Tibial nerve (tissue), 4 donors: ENCODE results near the gene IGF1R. TPM values are rescaled to one million over a fixed set of nuclear protein-coding genes. Genes with fewer than 3 reads are reported as not detected.

Source experiments
- DNase-seq, 2 donors: peaks; one replicate each; pipeline ENCODE4 v3.0.0-alpha.2; 2019; ENCODE audit warnings: low spot score in 2 of 2
- H3K27ac ChIP-seq, 4 donors: fragments of 200-600 bp; sonication (generic) in 3 of 4; one replicate each; pipeline ENCODE4 v1.5.1; 2017 to 2019; ENCODE audit warnings: mild to moderate bottlenecking in 1 of 4
- H3K27me3 ChIP-seq, 2 donors: fragments of 200-600 bp; sonication (generic) in 1 of 2; one replicate each; pipeline versions ENCODE4 v1.5.1 to v1.6.0; 2017 to 2019
- H3K36me3 ChIP-seq, 3 donors: fragments of 200-600 bp; sonication (generic); one replicate each; pipeline ENCODE4 v1.5.1; 2018 to 2019
- H3K4me1 ChIP-seq, 4 donors: fragments of 200-600 bp; sonication (generic) in 3 of 4; one replicate each; pipeline ENCODE4 v1.5.1; 2017 to 2019
- H3K4me3 ChIP-seq, 4 donors: fragments of 200-600 bp; sonication (generic) in 3 of 4; one replicate each; pipeline ENCODE4 v1.5.1; 2017 to 2019; ENCODE audit warnings: mild to moderate bottlenecking in 1 of 4, moderate library complexity in 1 of 4
- H3K9me3 ChIP-seq, 4 donors: fragments of 200-600 bp; sonication (generic) in 3 of 4; one replicate each; pipeline ENCODE4 v1.5.1; 2017 to 2019
- EP300 ChIP-seq, 2 donors: sonication (generic); formaldehyde crosslinking; IDR thresholded peaks; one replicate each; pipeline ENCODE4 v1.6.1; 2017; ENCODE audit warnings: antibody characterized with exemption in 2 of 2, mild to moderate bottlenecking in 1 of 2
- POLR2A ChIP-seq, 2 donors: fragments of 450-650 bp; IDR thresholded peaks; one replicate each; pipeline ENCODE4 v1.6.1; 2017; ENCODE audit warnings: antibody characterized with exemption in 2 of 2, mild to moderate bottlenecking in 2 of 2, moderate library complexity in 2 of 2
- WGBS, 2 donors: methylation state at CpG; one replicate each; pipeline ENCODE4 v1.1.5; 2018; 5-methylcytosine and 5-hydroxymethylcytosine counted together
- total RNA-seq, 4 donors: library from RNA; depleted of rRNA; stranded (reverse); fragments of >200 nt; gene quantifications; one replicate each; pipeline ENCODE4 v1.1.0, GENCODE V29; 2016
- TF ChIP-seq, protein P1 (sequence below), 5 experiments: fragments of 200-600 bp in 3 of 5; fragments of 450-650 bp in 2 of 5; sonication (generic) in 3 of 5; IDR thresholded peaks; one replicate each; pipeline ENCODE4 v1.5.1; 2016 to 2019; ENCODE audit warnings: antibody characterized with exemption in 5 of 5, mild to moderate bottlenecking in 3 of 5, moderate library complexity in 2 of 5

The IGF1R gene
- total RNA-seq, 4 donors from 2014 or later, result 82.5 to 164 (median 111) TPM

GRCh38 chr15:98927996-98928395 lies 279.7 kb downstream of the IGF1R start:
- H3K27me3 ChIP-seq, result no peaks in the 10 kb centered on the region
- DNase-seq, result no peak
- WGBS, 2 donors, result 89 to 91% methylated on average over 2 of the region's 2 CpGs
- H3K27ac ChIP-seq, result no peak overlapping the region
- no peak overlapping the region for H3K4me3 ChIP-seq
- peaks cover 0 to 61% (median 0%) of the 10 kb centered on the region in 3 donors for H3K36me3 ChIP-seq
- H3K4me1 ChIP-seq, result peaks cover 0 to 40% (median 9%) of the 10 kb centered on the region in 4 donors
- H3K9me3 ChIP-seq, result no peaks in the 10 kb centered on the region
- TF ChIP-seq, protein P1, sequence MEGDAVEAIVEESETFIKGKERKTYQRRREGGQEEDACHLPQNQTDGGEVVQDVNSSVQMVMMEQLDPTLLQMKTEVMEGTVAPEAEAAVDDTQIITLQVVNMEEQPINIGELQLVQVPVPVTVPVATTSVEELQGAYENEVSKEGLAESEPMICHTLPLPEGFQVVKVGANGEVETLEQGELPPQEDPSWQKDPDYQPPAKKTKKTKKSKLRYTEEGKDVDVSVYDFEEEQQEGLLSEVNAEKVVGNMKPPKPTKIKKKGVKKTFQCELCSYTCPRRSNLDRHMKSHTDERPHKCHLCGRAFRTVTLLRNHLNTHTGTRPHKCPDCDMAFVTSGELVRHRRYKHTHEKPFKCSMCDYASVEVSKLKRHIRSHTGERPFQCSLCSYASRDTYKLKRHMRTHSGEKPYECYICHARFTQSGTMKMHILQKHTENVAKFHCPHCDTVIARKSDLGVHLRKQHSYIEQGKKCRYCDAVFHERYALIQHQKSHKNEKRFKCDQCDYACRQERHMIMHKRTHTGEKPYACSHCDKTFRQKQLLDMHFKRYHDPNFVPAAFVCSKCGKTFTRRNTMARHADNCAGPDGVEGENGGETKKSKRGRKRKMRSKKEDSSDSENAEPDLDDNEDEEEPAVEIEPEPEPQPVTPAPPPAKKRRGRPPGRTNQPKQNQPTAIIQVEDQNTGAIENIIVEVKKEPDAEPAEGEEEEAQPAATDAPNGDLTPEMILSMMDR (IDR thresholded peaks at IDR 0.05), result no peak
- TF ChIP-seq POLR2A (IDR thresholded peaks at IDR 0.05), result no peak
- no peak for TF ChIP-seq EP300 (IDR thresholded peaks at IDR 0.05)

DNA sequence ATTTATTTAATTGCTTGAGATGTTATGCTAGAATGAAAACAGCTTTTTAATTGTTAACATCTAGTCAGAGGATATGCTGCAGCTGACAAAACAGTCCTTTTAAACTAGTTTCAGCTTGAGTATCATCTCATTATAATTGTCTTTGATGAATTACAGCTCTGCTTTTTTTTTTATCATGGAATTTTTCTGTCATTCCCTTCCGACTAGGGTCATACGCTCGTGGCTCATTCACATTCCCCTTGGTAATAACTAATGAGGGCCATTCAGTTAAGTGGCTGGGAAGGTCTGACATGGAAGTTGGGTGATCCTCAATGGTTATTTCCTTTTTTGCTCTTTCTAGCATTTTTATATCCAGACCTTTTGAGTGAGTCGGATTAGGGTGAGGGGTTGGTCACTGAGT lies 282.2 kb downstream of the IGF1R start:
- WGBS, 2 donors, result 58 to 72% methylated on average over 4 of the region's 4 CpGs
- TF ChIP-seq POLR2A (IDR thresholded peaks at IDR 0.05), result no peak
- TF ChIP-seq, protein P1 (IDR thresholded peaks at IDR 0.05), result no peak
- no peak for TF ChIP-seq EP300 (IDR thresholded peaks at IDR 0.05)
- no peak overlapping the region for H3K4me3 ChIP-seq
- H3K36me3 ChIP-seq, result peaks cover 0 to 76% (median 0%) of the 10 kb centered on the region in 3 donors
- DNase-seq, result no peak
- peaks cover 0 to 16% (median 0%) of the 10 kb centered on the region in 4 donors for H3K4me1 ChIP-seq
- H3K27ac ChIP-seq, result no peak overlapping the region
- no peaks in the 10 kb centered on the region for H3K27me3 ChIP-seq
- H3K9me3 ChIP-seq, result no peaks in the 10 kb centered on the region

DNA sequence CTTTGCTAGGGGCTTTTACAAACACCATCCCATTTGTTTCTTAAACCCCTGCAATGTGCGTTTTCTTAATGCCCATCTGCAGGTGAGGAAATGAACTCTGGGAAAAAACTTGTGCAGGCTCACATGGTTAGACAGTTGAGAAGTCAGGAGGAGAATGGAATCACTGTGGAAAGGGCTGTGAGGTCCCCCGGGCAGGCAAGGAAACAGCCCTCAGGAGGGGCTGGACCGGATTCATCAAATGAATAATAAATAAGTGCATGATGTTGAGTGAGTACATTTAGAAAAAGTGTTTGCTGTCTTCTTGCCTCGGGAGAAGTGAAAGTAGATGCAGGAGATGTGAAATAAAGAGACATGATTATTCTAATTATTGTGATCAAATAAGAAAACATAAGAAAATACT lies 282.7 kb downstream of the IGF1R start:
- DNase-seq, result no peak
- no peaks in the 10 kb centered on the region for H3K27me3 ChIP-seq
- H3K36me3 ChIP-seq, result peaks cover 0 to 76% (median 0%) of the 10 kb centered on the region in 3 donors
- H3K27ac ChIP-seq, result no peak overlapping the region
- no peak overlapping the region for H3K4me3 ChIP-seq
- no peaks in the 10 kb centered on the region for H3K9me3 ChIP-seq
- TF ChIP-seq, protein P1 (IDR thresholded peaks at IDR 0.05), result no peak
- TF ChIP-seq POLR2A (IDR thresholded peaks at IDR 0.05) (no peak), EP300 (IDR thresholded peaks at IDR 0.05) (no peak)
- H3K4me1 ChIP-seq, result peaks cover 0 to 16% (median 0%) of the 10 kb centered on the region in 4 donors
- 66% methylated on average over 4 of the region's 4 CpGs for WGBS, 2 donors

DNA sequence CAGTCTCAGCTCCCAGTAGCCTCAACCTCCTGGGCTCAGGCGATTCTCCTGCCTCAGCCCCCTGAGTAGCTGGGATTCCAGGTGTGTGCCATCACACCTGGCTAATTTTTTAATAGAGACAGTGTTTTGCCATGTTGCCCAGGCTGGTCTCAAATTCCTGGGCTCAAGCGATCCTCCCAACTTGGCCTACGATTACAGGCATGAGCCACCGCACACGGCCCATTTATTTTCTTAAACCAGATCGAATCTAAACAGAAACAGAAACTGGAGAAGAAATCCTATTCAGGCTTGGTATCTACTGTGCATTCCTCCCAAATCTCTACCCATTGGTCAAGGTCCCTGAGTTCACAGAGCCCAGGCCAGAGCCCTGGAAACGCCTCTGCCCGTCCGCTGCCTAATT lies 285.1 kb downstream of the IGF1R start:
- no peaks in the 10 kb centered on the region for H3K9me3 ChIP-seq
- no peak for TF ChIP-seq POLR2A (IDR thresholded peaks at IDR 0.05)
- no peaks in the 10 kb centered on the region for H3K27me3 ChIP-seq
- peaks cover 0 to under 1% (median 0%) of the 10 kb centered on the region in 4 donors for H3K4me1 ChIP-seq
- H3K4me3 ChIP-seq, result no peak overlapping the region
- DNase-seq, result no peak
- H3K27ac ChIP-seq, result no peak overlapping the region
- 96 to 97% methylated on average over 9 of the region's 9 CpGs for whole genome bisulfite sequencing, 2 donors
- peaks cover 0 to 83% (median 0%) of the 10 kb centered on the region in 3 donors for H3K36me3 ChIP-seq

GRCh38 chr15:98935736-98936135 lies 287.4 kb downstream of the IGF1R start:
- Histone ChIP-seq H3K36me3 (peaks cover 0 to 85% (median 9%) of the 10 kb centered on the region in 3 donors), H3K27ac (no peak overlapping the region), H3K4me1 (no peaks in the 10 kb centered on the region), H3K9me3 (no peaks in the 10 kb centered on the region), H3K27me3 (no peaks in the 10 kb centered on the region), H3K4me3 (no peak overlapping the region)
- TF ChIP-seq POLR2A (IDR thresholded peaks at IDR 0.05), result no peak
- TF ChIP-seq, protein P1 (IDR thresholded peaks at IDR 0.05), result no peak
- no peak for TF ChIP-seq EP300 (IDR thresholded peaks at IDR 0.05)
- 66 to 70% methylated on average over 12 of the region's 12 CpGs for WGBS, 2 donors
- no peak for DNase-seq
